H1 (cell line): ENCODE measurements around the gene PDE4B. TPM values are rescaled to one million over a fixed set of nuclear protein-coding genes. Genes with fewer than 3 reads are reported as not detected.

Experiments used
- CTCF ChIA-PET: fragments of 300-600 bp; sonication (Branson Sonifier 250); formaldehyde crosslinking; loops from one replicate; lab custom pipeline; 2021; ENCODE audit not compliant: partially characterized antibody; lab: Charles Lee
- POLR2A ChIA-PET: fragments of 300-600 bp; sonication (Branson Sonifier 250); formaldehyde crosslinking; loops from one replicate; lab custom pipeline; 2021; ENCODE audit warnings: inconsistent platforms; ENCODE audit not compliant: partially characterized antibody; lab: Charles Lee
- DNase-seq, 2 experiments: peaks; one replicate each; pipeline versions ENCODE4 v3.0.0 to v3.0.0-alpha.2; 2010 to 2022; ENCODE audit warnings: low spot score in 2 of 2, low read depth in 1 of 2, mixed read lengths in 1 of 2
- FAIRE-seq: peaks from 2 replicates; lab custom pipeline; 2011; peaks lifted over from hg19 to GRCh38; lab: Jason Lieb, UNC
- H2AFZ ChIP-seq: 2 replicates; pipeline ENCODE4 v1.8.1; 2012; ENCODE audit warnings: low read length, inconsistent platforms
- H2AK5ac ChIP-seq: 2 replicates; pipeline ENCODE4 v1.6.1; 2013; ENCODE audit warnings: low read depth, low read length
- H2BK120ac ChIP-seq: replicated peaks from 2 replicates; pipeline ENCODE3; 2013; ENCODE audit warnings: low read depth, low read length, inconsistent platforms
- H2BK12ac ChIP-seq: 2 replicates; pipeline ENCODE4 v1.6.1; 2013; ENCODE audit warnings: low read depth, low read length
- H2BK15ac ChIP-seq: 2 replicates; pipeline ENCODE4 v1.6.1; 2013; ENCODE audit warnings: low read length
- H2BK20ac ChIP-seq: 2 replicates; pipeline ENCODE4 v1.6.1; 2013; ENCODE audit warnings: low read length
- H2BK5ac ChIP-seq: 2 replicates; pipeline ENCODE4 v1.6.1; 2013; ENCODE audit warnings: low read depth, low read length
- H3K14ac ChIP-seq: 2 replicates; pipeline ENCODE4 v1.6.1; 2013; ENCODE audit warnings: inconsistent platforms; ENCODE audit not compliant: insufficient read length
- H3K18ac ChIP-seq: 2 replicates; pipeline ENCODE4 v1.6.1; 2013; ENCODE audit warnings: low read length; ENCODE audit errors: extremely low read depth
- H3K23ac ChIP-seq: 2 replicates; pipeline ENCODE4 v1.6.1; 2013; ENCODE audit warnings: inconsistent platforms; ENCODE audit not compliant: insufficient read length
- H3K23me2 ChIP-seq: 2 replicates; pipeline ENCODE4 v1.6.1; 2013; ENCODE audit warnings: low read depth, low read length
- H3K27ac ChIP-seq: 2 replicates; pipeline ENCODE4 v1.6.1; 2011; ENCODE audit warnings: low read depth, low read length, inconsistent platforms
- H3K27me3 ChIP-seq, 4 experiments: replicated peaks in 1 of 4; 1 replicate in 1 of 4; 2 replicates in 3 of 4; pipeline versions ENCODE4 v1.6.1 to v1.8.1; 2011 to 2013; ENCODE audit warnings: low read length in 3 of 4, mild to moderate bottlenecking in 3 of 4, inconsistent platforms in 2 of 4, mixed read lengths in 2 of 4, moderate library complexity in 1 of 4; ENCODE audit not compliant: control insufficient read depth in 3 of 4, insufficient read depth in 3 of 4; ENCODE audit errors: extremely low read depth in 1 of 4
- H3K36me3 ChIP-seq, 4 experiments: 2 replicates each; pipeline versions ENCODE4 v1.6.1 to v1.8.1; 2011 to 2013; ENCODE audit warnings: mild to moderate bottlenecking in 4 of 4, low read length in 3 of 4, moderate library complexity in 2 of 4, control low read depth in 1 of 4, inconsistent platforms in 1 of 4; ENCODE audit not compliant: insufficient read depth in 4 of 4, control insufficient read depth in 2 of 4
- H3K4ac ChIP-seq: replicated peaks from 2 replicates; pipeline ENCODE3; 2013; ENCODE audit warnings: low read length, low read depth, mixed read lengths, inconsistent platforms; ENCODE audit not compliant: insufficient read length
- H3K4me1 ChIP-seq, 4 experiments: replicated peaks in 1 of 4; 1 replicate in 1 of 4; 2 replicates in 3 of 4; pipeline versions ENCODE4 v1.6.1 to v1.8.1; 2011 to 2013; ENCODE audit warnings: low read length in 3 of 4, inconsistent platforms in 2 of 4, mixed read lengths in 1 of 4; ENCODE audit not compliant: insufficient read depth in 4 of 4, control insufficient read depth in 3 of 4
- H3K4me2 ChIP-seq, 2 experiments: 2 replicates each; pipeline versions ENCODE4 v1.6.1 to v1.8.1; 2011 to 2013; ENCODE audit warnings: low read depth in 2 of 2, low read length in 2 of 2, control low read depth in 1 of 2, inconsistent platforms in 1 of 2, mild to moderate bottlenecking in 1 of 2; ENCODE audit not compliant: insufficient read depth in 1 of 2
- H3K4me3 ChIP-seq, 4 experiments: fragments of 200-600, 300-600 bp in 1 of 4; sonication (generic), shearing (Covaris generic), sonication (Bioruptor Twin) in 1 of 4; 2 replicates each; pipeline versions ENCODE4 v1.5.1 to v1.8.1; 2011 to 2016; ENCODE audit warnings: low read length in 4 of 4, low read depth in 3 of 4, control low read depth in 2 of 4, inconsistent platforms in 2 of 4, mild to moderate bottlenecking in 2 of 4, mixed read lengths in 1 of 4, moderate library complexity in 1 of 4; ENCODE audit not compliant: insufficient read depth in 2 of 4; ENCODE audit errors: extremely low read depth in 1 of 4
- H3K56ac ChIP-seq: replicated peaks from 2 replicates; pipeline ENCODE3; 2013; ENCODE audit warnings: low read depth, mild to moderate bottlenecking, mixed read lengths, low read length, inconsistent platforms; ENCODE audit not compliant: insufficient read length
- H3K79me1 ChIP-seq: 2 replicates; pipeline ENCODE4 v1.6.1; 2013; ENCODE audit warnings: low read depth, low read length, control low read depth
- H3K79me2 ChIP-seq, 2 experiments: 2 replicates each; pipeline versions ENCODE4 v1.6.1 to v1.8.1; 2012 to 2013; ENCODE audit warnings: low read length in 2 of 2, mild to moderate bottlenecking in 2 of 2, inconsistent platforms in 1 of 2; ENCODE audit not compliant: insufficient read depth in 2 of 2, control insufficient read depth in 1 of 2
- H3K9ac ChIP-seq, 4 experiments: replicated peaks in 1 of 4; 1 replicate in 1 of 4; 2 replicates in 3 of 4; pipeline versions ENCODE4 v1.6.1 to v1.8.1; 2011 to 2013; ENCODE audit warnings: low read depth in 3 of 4, low read length in 3 of 4, control low read depth in 2 of 4, mild to moderate bottlenecking in 2 of 4, moderate library complexity in 2 of 4, inconsistent platforms in 1 of 4; ENCODE audit errors: extremely low read depth in 1 of 4
- H3K9me3 ChIP-seq, 2 experiments: 2 replicates each; pipeline versions ENCODE4 v1.6.1 to v1.8.1; 2012 to 2013; ENCODE audit warnings: mild to moderate bottlenecking in 2 of 2, moderate library complexity in 2 of 2, control low read depth in 1 of 2, inconsistent platforms in 1 of 2, low read depth in 1 of 2, low read length in 1 of 2, mixed read lengths in 1 of 2; ENCODE audit not compliant: insufficient read depth in 2 of 2
- H4K20me1 ChIP-seq, 2 experiments: replicated peaks in 1 of 2; 2 replicates each; pipeline versions ENCODE3 to v1.8.1; 2011 to 2013; ENCODE audit warnings: inconsistent platforms in 2 of 2, low read length in 2 of 2, mild to moderate bottlenecking in 1 of 2; ENCODE audit not compliant: insufficient read depth in 2 of 2, control insufficient read depth in 1 of 2
- H4K5ac ChIP-seq: 2 replicates; pipeline ENCODE4 v1.6.1; 2013; ENCODE audit warnings: low read length, low read depth, mixed read lengths, inconsistent platforms; ENCODE audit not compliant: insufficient read length
- H4K8ac ChIP-seq: 2 replicates; pipeline ENCODE4 v1.8.0; 2013; ENCODE audit warnings: mild to moderate bottlenecking, moderate library complexity, low read length, inconsistent platforms; ENCODE audit not compliant: insufficient read depth; ENCODE audit errors: extremely low read depth
- H4K91ac ChIP-seq: replicated peaks from 2 replicates; pipeline ENCODE3; 2013; ENCODE audit warnings: low read length, mixed read lengths, inconsistent platforms; ENCODE audit not compliant: insufficient read length
- GTF2F1 ChIP-seq: IDR thresholded peaks from 2 replicates; pipeline ENCODE4 v1.6.1; 2012; ENCODE audit warnings: low read depth, low read length, improper control_type of control experiment, borderline replicate concordance
- MAFK ChIP-seq: IDR thresholded peaks from 2 replicates; pipeline ENCODE4 v1.6.1; 2012; ENCODE audit warnings: low read depth, mild to moderate bottlenecking, improper control_type of control experiment, low read length
- WGBS, 2 experiments: shearing (Covaris generic) in 1 of 2; methylation state at CpG; one replicate each; pipeline versions ENCODE4 v1.1.6 to v1.1.7; 2013 to 2015; ENCODE audit warnings: low lambda C conversion rate in 2 of 2, mixed read lengths in 2 of 2, inconsistent platforms in 1 of 2, low coverage in 1 of 2, missing lambda C conversion rate in 1 of 2; ENCODE audit not compliant: insufficient replicate concordance in 2 of 2, insufficient coverage in 1 of 2, insufficient read length in 1 of 2; ENCODE audit errors: extremely low coverage in 1 of 2, missing lambda C conversion rate in 1 of 2; 5-methylcytosine and 5-hydroxymethylcytosine counted together
- polyA plus RNA-seq, 7 experiments: library from polyadenylated mRNA; depleted of rRNA in 3 of 7; stranded (reverse) in 5 of 7; unstranded in 2 of 7; fragments of >200 nt in 5 of 7; fragments of 200-250 nt in 2 of 7; gene quantifications; 1 replicate in 5 of 7; 2 replicates in 1 of 7; 4 replicates in 1 of 7; pipeline versions ENCODE4 v1.2.1 to v1.2.3, GENCODE V29; 2011 to 2013; ENCODE audit warnings: missing spikeins in 2 of 7, mixed read lengths in 2 of 7
- total RNA-seq: library from RNA; stranded (reverse); fragmentation: NEBNext Ultra II Directional; extraction: Animal tissue kit (Norgen Biotek cat#: 25700); gene quantifications from 2 replicates; pipeline ENCODE4 v1.2.1, GENCODE V29; 2021
- TF ChIP-seq, protein P1 (sequence below), 3 experiments: IDR thresholded peaks; 1 replicate in 2 of 3; 2 replicates in 1 of 3; pipeline versions ENCODE4 v1.5.1 to v1.6.1; 2011; ENCODE audit warnings: low read length in 3 of 3, mild to moderate bottlenecking in 3 of 3, inconsistent platforms in 2 of 3, low read depth in 1 of 3, moderate library complexity in 1 of 3; ENCODE audit not compliant: insufficient read depth in 1 of 3; ENCODE audit errors: control extremely low read depth in 1 of 3

The PDE4B gene
- total and polyA plus RNA-seq, 2 of the 8 experiments (the other 6 are each of a cell fraction or from before 2014, with no cell fraction given) = 5.0 to 15.1 TPM

GRCh38 chr1:66400660-66401059 lies 608.0 kb downstream of the PDE4B start:
- H4K91ac ChIP-seq = no peak overlapping the region
- H2BK20ac ChIP-seq = no peak overlapping the region; the same call in 1 of the 2 replicates
- H3K9ac ChIP-seq = no peak overlapping the region
- H3K79me2 ChIP-seq = no peaks in the 10 kb centered on the region
- no peaks in the 10 kb centered on the region for H3K79me1 ChIP-seq
- H2AFZ ChIP-seq = 0 out of 2 replicates have a peak overlapping the region, but pooled peaks have one; percentile 54
- no peak overlapping the region; the same call in 1 of the 2 replicates for H4K8ac ChIP-seq
- TF ChIP-seq, protein P1, sequence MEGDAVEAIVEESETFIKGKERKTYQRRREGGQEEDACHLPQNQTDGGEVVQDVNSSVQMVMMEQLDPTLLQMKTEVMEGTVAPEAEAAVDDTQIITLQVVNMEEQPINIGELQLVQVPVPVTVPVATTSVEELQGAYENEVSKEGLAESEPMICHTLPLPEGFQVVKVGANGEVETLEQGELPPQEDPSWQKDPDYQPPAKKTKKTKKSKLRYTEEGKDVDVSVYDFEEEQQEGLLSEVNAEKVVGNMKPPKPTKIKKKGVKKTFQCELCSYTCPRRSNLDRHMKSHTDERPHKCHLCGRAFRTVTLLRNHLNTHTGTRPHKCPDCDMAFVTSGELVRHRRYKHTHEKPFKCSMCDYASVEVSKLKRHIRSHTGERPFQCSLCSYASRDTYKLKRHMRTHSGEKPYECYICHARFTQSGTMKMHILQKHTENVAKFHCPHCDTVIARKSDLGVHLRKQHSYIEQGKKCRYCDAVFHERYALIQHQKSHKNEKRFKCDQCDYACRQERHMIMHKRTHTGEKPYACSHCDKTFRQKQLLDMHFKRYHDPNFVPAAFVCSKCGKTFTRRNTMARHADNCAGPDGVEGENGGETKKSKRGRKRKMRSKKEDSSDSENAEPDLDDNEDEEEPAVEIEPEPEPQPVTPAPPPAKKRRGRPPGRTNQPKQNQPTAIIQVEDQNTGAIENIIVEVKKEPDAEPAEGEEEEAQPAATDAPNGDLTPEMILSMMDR (IDR thresholded peaks at IDR 0.05; ENCODE audit: control extremely low read depth in 1 of 3, insufficient read depth in 1 of 3, low read depth in 1 of 3, low read length in 3 of 3) = no peak
- no peak for TF ChIP-seq MAFK
- no peak for TF ChIP-seq GTF2F1
- TF ChIP-seq, all 59 proteins: peak for 0
- Histone ChIP-seq H4K5ac (no peak overlapping the region), H3K4me3 (no peak overlapping the region), H4K20me1 (no peaks in the 10 kb centered on the region), H2BK120ac (no peak overlapping the region), H3K9me3 (no peaks in the 10 kb centered on the region), H3K18ac (no peak overlapping the region), H3K4me1 (no peaks in the 10 kb centered on the region), H2BK5ac (no peak overlapping the region), H3K27me3 (peaks cover 0 to 2% (median 0%) of the 10 kb centered on the region in 4 experiments; a peak in 2 of 7 replicates), H2AK5ac (no peak overlapping the region), H3K36me3 (no peaks in the 10 kb centered on the region), H2BK15ac (no peak overlapping the region), H3K27ac (no peak overlapping the region), H3K4me2 (no peak overlapping the region), H3K56ac (no peak overlapping the region), H3K23ac (no peak overlapping the region), H3K14ac (no peak overlapping the region), H3K4ac (no peak overlapping the region), H3K23me2 (no peaks in the 10 kb centered on the region), H2BK12ac (no peak overlapping the region)
- WGBS, 2 experiments = 89% methylated on average over 4 of the region's 4 CpGs; no CpG with 5 or more reads in 1 of the 2 experiments
- FAIRE-seq (no peak), DNase-seq (no peak)
- CTCF ChIA-PET = no interaction called here
- POLR2A ChIA-PET = no interaction called here
